Measurements from ENCODE around the gene TMPRSS4. TPM values are rescaled to one million over a fixed set of nuclear protein-coding genes. Genes with fewer than 3 reads are reported as not detected.
A peak's percentile ranks its signal among the peaks of the same experiment; 100 is the strongest.

Gene TMPRSS4
- total RNA-seq, 1 donor from 2014 or later = not detected

GRCh38 chr11:118147502-118147901 is 70.6 kb downstream of the TMPRSS4 start:
- Mint-ChIP-seq H3K27me3 (peaks cover 78% of the 10 kb centered on the region), H3K4me3 (no peak overlapping the region), H3K36me3 (ENCODE audit: low read depth) (no peaks in the 10 kb centered on the region), H3K9me3 (no peaks in the 10 kb centered on the region), H3K4me1 (peaks cover 19% of the 10 kb centered on the region), H3K27ac (no peak overlapping the region)
- intact Hi-C loops (cut with micrococcal nuclease) = loop anchor here (2.0 to 5.0 kb wide), 2 partner anchors 195 to 341 kb away; partner anchors contain the start of genes CD3D and CD3G
- DNase-seq = no peak

GRCh38 chr11:118148240-118148639 is 71.4 kb downstream of the TMPRSS4 start:
- H3K4me3 Mint-ChIP-seq = no peak overlapping the region
- H3K36me3 Mint-ChIP-seq (ENCODE audit: low read depth) = no peaks in the 10 kb centered on the region
- intact Hi-C loops (cut with micrococcal nuclease) = loop anchor here (5.0 kb wide), 1 partner anchor 194 kb away; the partner anchor contains the start of genes CD3D and CD3G
- no peak overlapping the region for H3K27ac Mint-ChIP-seq
- H3K4me1 Mint-ChIP-seq = peaks cover 14% of the 10 kb centered on the region
- peaks cover 75% of the 10 kb centered on the region for H3K27me3 Mint-ChIP-seq
- H3K9me3 Mint-ChIP-seq = no peaks in the 10 kb centered on the region
- no peak for DNase-seq

- Mint-ChIP-seq H3K27me3 (peaks cover 76% of the 10 kb centered on the region), H3K9me3 (no peaks in the 10 kb centered on the region), H3K4me3 (no peak overlapping the region), H3K36me3 (ENCODE audit: low read depth) (no peaks in the 10 kb centered on the region), H3K27ac (no peak overlapping the region), H3K4me1 (peaks cover 15% of the 10 kb centered on the region)
- no peak for DNase-seq
- intact Hi-C loops (cut with micrococcal nuclease) = loop anchor here (5.0 kb wide), 1 partner anchor 193 kb away; the partner anchor contains the start of genes CD3D and CD3G
Measured at GRCh38 chr11:118148856-118149255, 72.0 kb downstream of the TMPRSS4 start.

- no peaks in the 10 kb centered on the region for H3K36me3 Mint-ChIP-seq (ENCODE audit: low read depth)
- H3K4me3 Mint-ChIP-seq = no peak overlapping the region
- intact Hi-C loops (cut with micrococcal nuclease) = loop anchor here (5.0 kb wide), 1 partner anchor 193 kb away; the partner anchor contains the start of genes CD3D and CD3G
- no peak for DNase-seq
- peaks cover 15% of the 10 kb centered on the region for H3K4me1 Mint-ChIP-seq
- H3K27me3 Mint-ChIP-seq = peaks cover 76% of the 10 kb centered on the region
- no peak overlapping the region for H3K27ac Mint-ChIP-seq
- no peaks in the 10 kb centered on the region for H3K9me3 Mint-ChIP-seq
Measured at GRCh38 chr11:118149493-118149892, 72.6 kb downstream of the TMPRSS4 start.

GRCh38 chr11:118151431-118151830 is 74.6 kb downstream of the TMPRSS4 start:
- Mint-ChIP-seq H3K36me3 (ENCODE audit: low read depth) (no peaks in the 10 kb centered on the region), H3K27ac (no peak overlapping the region), H3K4me1 (peaks cover 5% of the 10 kb centered on the region), H3K27me3 (peaks cover 83% of the 10 kb centered on the region), H3K4me3 (no peak overlapping the region), H3K9me3 (no peaks in the 10 kb centered on the region)
- intact Hi-C loops (cut with micrococcal nuclease) = no loop called here
- no peak for DNase-seq

- Mint-ChIP-seq H3K27me3 (peaks cover 86% of the 10 kb centered on the region), H3K27ac (no peak overlapping the region), H3K4me1 (peaks cover 11% of the 10 kb centered on the region), H3K4me3 (peak overlapping the region; percentile 59), H3K9me3 (no peaks in the 10 kb centered on the region), H3K36me3 (ENCODE audit: low read depth) (no peaks in the 10 kb centered on the region)
- intact Hi-C loops (cut with micrococcal nuclease) = no loop called here
- no peak for DNase-seq
Measured at GRCh38 chr11:118152020-118152551, 75.2 kb downstream of the TMPRSS4 start.

GRCh38 chr11:118152552-118153471 is 75.9 kb downstream of the TMPRSS4 start, which contains the start of gene SCN4B:
TSS of gene SCN4B (minus strand) at chr11:118152823. CDS start at chr11:118152673, 150 bp downstream.
- H3K27me3 Mint-ChIP-seq = peaks cover 87% of the 10 kb centered on the region
- intact Hi-C loops (cut with micrococcal nuclease) = no loop called here
- peak; percentile 78 for DNase-seq
- peaks cover 14% of the 10 kb centered on the region for H3K4me1 Mint-ChIP-seq
- no peaks in the 10 kb centered on the region for H3K9me3 Mint-ChIP-seq
- H3K36me3 Mint-ChIP-seq (ENCODE audit: low read depth) = no peaks in the 10 kb centered on the region
- H3K27ac Mint-ChIP-seq = no peak within 1 kb of the TSS
- peak within 1 kb of the TSS; percentile 74 for H3K4me3 Mint-ChIP-seq

GRCh38 chr11:118153516-118153915 is 76.6 kb downstream of the TMPRSS4 start:
- Mint-ChIP-seq H3K9me3 (no peaks in the 10 kb centered on the region), H3K36me3 (ENCODE audit: low read depth) (no peaks in the 10 kb centered on the region), H3K4me1 (peaks cover 14% of the 10 kb centered on the region), H3K27ac (no peak overlapping the region), H3K4me3 (peak overlapping the region; percentile 74), H3K27me3 (peaks cover 87% of the 10 kb centered on the region)
- intact Hi-C loops (cut with micrococcal nuclease) = no loop called here
- no peak for DNase-seq

GRCh38 chr11:118153976-118154375 is 77.1 kb downstream of the TMPRSS4 start:
- intact Hi-C loops (cut with micrococcal nuclease) = no loop called here
- H3K4me3 Mint-ChIP-seq = peak overlapping the region; percentile 74
- H3K4me1 Mint-ChIP-seq = peaks cover 14% of the 10 kb centered on the region
- no peaks in the 10 kb centered on the region for H3K36me3 Mint-ChIP-seq (ENCODE audit: low read depth)
- peaks cover 87% of the 10 kb centered on the region for H3K27me3 Mint-ChIP-seq
- no peak overlapping the region for H3K27ac Mint-ChIP-seq
- no peak for DNase-seq
- no peaks in the 10 kb centered on the region for H3K9me3 Mint-ChIP-seq

GRCh38 chr11:118154641-118155040 is 77.8 kb downstream of the TMPRSS4 start:
- intact Hi-C loops (cut with micrococcal nuclease) = no loop called here
- peaks cover 14% of the 10 kb centered on the region for H3K4me1 Mint-ChIP-seq
- no peak for DNase-seq
- peaks cover 90% of the 10 kb centered on the region for H3K27me3 Mint-ChIP-seq
- H3K4me3 Mint-ChIP-seq = no peak overlapping the region
- no peak overlapping the region for H3K27ac Mint-ChIP-seq
- no peaks in the 10 kb centered on the region for H3K9me3 Mint-ChIP-seq
- H3K36me3 Mint-ChIP-seq (ENCODE audit: low read depth) = no peaks in the 10 kb centered on the region

- DNase-seq = no peak
- Mint-ChIP-seq H3K4me1 (peaks cover 14% of the 10 kb centered on the region), H3K27ac (no peak overlapping the region), H3K27me3 (peaks cover 80% of the 10 kb centered on the region), H3K9me3 (no peaks in the 10 kb centered on the region), H3K36me3 (ENCODE audit: low read depth) (no peaks in the 10 kb centered on the region), H3K4me3 (no peak overlapping the region)
- intact Hi-C loops (cut with micrococcal nuclease) = no loop called here
Measured at GRCh38 chr11:118155776-118156530, 79.1 kb downstream of the TMPRSS4 start.

GRCh38 chr11:118156531-118157185 is 79.8 kb downstream of the TMPRSS4 start:
- DNase-seq = peak; percentile 66
- Mint-ChIP-seq H3K36me3 (ENCODE audit: low read depth) (no peaks in the 10 kb centered on the region), H3K27me3 (peaks cover 76% of the 10 kb centered on the region), H3K4me1 (peaks cover 14% of the 10 kb centered on the region), H3K27ac (no peak overlapping the region), H3K9me3 (no peaks in the 10 kb centered on the region), H3K4me3 (no peak overlapping the region)
- intact Hi-C loops (cut with micrococcal nuclease) = no loop called here

- Mint-ChIP-seq H3K27me3 (peaks cover 73% of the 10 kb centered on the region), H3K27ac (no peak overlapping the region), H3K4me1 (peaks cover 14% of the 10 kb centered on the region), H3K36me3 (ENCODE audit: low read depth) (no peaks in the 10 kb centered on the region), H3K9me3 (no peaks in the 10 kb centered on the region), H3K4me3 (no peak overlapping the region)
- intact Hi-C loops (cut with micrococcal nuclease) = no loop called here
- DNase-seq = no peak
Measured at GRCh38 chr11:118157186-118157895, 80.5 kb downstream of the TMPRSS4 start.

Data from activated CD4-positive, alpha-beta T cell treated with anti-CD3 and anti-CD28 coated beads, Interleukin-2, amount 10 ng/mL, durations not matched to agents 24 days and 14 days (primary cell).